NB4 (cell line): ENCODE results near the gene PPIB.

ENCODE experiments used
- DNase-seq: peaks from one replicate; pipeline ENCODE4 v3.0.0; 2010; ENCODE audit warnings: low read depth
- H3K4me3 ChIP-seq: one replicate; pipeline ENCODE4 v1.5.1; 2011; ENCODE audit warnings: mild to moderate bottlenecking, low read depth, low read length, moderate library complexity
- MYC ChIP-seq: IDR thresholded peaks from 2 replicates; pipeline ENCODE4 v1.6.1; 2011; ENCODE audit warnings: low read depth, low read length
- POLR2A ChIP-seq: IDR thresholded peaks from 2 replicates; pipeline ENCODE4 v1.6.1; 2011; ENCODE audit warnings: mild to moderate bottlenecking; ENCODE audit not compliant: insufficient read length; ENCODE audit errors: extremely low read depth
- TF ChIP-seq, protein P1 (sequence below): IDR thresholded peaks from one replicate; pipeline ENCODE4 v1.5.1; 2012; ENCODE audit warnings: low read depth, low read length
- TF ChIP-seq, protein P2 (sequence below): IDR thresholded peaks from 2 replicates; pipeline ENCODE4 v1.6.1; 2011; ENCODE audit warnings: low read depth, low read length

Gene PPIB

DNA sequence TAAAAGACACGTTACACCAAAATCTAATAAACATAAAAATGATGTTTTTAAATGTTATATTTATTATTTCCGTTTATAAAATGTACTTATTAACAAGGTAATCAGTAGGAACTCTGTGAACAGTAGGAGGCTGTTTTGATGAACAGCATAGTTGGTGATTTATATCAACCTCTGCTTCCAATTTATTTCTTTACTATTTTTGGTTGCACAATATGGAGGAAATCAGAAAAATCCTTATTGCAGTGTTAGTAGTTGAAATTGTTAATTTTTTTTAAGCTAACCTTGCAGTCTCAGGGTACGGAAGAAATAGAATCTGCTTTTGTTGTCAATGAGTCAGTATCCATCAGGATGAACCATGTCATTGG is 16.3 kb downstream of the PPIB start:
- DNase-seq = no peak
- TF ChIP-seq, protein P1, sequence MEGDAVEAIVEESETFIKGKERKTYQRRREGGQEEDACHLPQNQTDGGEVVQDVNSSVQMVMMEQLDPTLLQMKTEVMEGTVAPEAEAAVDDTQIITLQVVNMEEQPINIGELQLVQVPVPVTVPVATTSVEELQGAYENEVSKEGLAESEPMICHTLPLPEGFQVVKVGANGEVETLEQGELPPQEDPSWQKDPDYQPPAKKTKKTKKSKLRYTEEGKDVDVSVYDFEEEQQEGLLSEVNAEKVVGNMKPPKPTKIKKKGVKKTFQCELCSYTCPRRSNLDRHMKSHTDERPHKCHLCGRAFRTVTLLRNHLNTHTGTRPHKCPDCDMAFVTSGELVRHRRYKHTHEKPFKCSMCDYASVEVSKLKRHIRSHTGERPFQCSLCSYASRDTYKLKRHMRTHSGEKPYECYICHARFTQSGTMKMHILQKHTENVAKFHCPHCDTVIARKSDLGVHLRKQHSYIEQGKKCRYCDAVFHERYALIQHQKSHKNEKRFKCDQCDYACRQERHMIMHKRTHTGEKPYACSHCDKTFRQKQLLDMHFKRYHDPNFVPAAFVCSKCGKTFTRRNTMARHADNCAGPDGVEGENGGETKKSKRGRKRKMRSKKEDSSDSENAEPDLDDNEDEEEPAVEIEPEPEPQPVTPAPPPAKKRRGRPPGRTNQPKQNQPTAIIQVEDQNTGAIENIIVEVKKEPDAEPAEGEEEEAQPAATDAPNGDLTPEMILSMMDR = no peak
- TF ChIP-seq, protein P2, sequence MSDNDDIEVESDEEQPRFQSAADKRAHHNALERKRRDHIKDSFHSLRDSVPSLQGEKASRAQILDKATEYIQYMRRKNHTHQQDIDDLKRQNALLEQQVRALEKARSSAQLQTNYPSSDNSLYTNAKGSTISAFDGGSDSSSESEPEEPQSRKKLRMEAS = no peak
- TF ChIP-seq MYC (no peak), POLR2A (no peak)
- H3K4me3 ChIP-seq = no peak overlapping the region

DNA sequence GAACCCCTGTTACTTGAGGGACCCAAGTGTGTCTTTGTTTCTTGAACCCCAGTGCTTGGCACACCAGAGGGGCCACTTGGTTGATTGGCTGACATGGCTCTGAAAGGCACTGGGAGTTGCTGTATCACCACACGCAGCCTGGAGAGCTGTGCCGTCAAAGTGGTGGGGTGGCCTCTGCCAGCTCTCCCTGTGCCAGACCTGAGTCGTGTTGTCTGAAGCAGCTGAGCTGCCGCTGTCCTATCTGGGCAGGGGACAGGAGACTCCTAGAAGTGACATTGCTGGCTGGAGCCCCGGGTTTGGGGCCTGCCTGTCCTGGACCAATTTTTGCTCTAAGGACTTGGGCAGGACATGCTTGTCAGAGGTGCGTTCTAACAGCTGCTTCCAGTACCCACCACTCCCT is 16.8 kb downstream of the PPIB start:
- no peak for DNase-seq
- H3K4me3 ChIP-seq = no peak overlapping the region
- TF ChIP-seq POLR2A (no peak), MYC (no peak)
- TF ChIP-seq, protein P1 = no peak
- TF ChIP-seq, protein P2 = no peak

DNA sequence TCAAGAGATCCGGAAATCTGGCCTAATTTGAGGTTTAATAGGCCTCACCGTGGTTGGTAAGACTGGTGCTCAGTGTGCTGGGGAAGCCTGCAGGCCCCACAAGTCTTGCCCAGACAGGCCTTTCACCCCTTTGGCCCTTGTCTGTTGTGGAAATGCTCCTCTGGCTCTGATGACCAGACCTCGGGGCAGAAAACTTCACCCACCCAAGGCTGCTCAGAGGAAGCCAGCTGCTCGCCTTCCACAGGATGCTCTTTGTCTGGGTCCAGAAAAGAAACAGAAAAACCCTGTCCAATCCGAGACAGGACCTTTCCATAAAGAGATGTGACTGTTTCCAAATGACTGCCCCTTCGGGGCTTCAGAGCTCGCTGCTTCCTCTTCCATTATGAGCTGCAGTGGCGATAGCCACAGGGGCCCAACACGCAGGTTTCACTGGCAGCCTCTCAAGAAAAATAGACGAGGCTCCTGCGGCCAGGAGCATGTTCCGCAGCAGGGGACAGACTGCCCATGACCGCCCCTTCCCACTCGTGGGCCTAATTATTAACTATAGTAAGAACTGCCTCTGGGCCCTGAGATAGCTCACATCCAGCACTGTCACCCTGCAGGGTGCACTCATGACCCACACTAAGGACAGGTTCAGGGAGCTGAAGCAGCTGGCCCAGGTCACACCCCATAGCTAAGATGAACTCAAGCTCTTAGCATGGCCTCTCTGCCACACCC is 18.1 kb downstream of the PPIB start:
- no peak for DNase-seq
- no peak overlapping the region for H3K4me3 ChIP-seq
- TF ChIP-seq, protein P1 = no peak
- no peak for TF ChIP-seq MYC
- TF ChIP-seq, protein P2 = no peak
- TF ChIP-seq POLR2A = no peak

DNA sequence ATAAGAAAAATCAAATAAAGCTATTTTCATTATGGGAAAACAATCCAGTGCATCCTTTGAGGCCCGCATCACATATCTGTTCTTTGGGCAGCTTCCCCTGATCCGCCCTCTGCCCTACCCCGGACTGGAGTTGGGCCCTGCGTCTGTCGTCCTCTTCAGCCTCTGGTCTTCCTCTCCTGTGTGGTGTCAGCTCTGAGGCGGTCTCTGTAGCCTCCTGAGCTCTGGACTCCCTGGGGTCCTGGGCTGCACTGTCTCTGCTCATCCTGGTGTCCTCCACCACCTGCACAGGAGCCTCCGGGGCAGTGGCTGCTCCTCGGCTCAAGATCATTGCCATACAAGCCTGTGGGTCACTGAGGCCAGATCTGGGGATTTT is 18.6 kb downstream of the PPIB start:
- H3K4me3 ChIP-seq = no peak overlapping the region
- TF ChIP-seq, protein P1 = no peak
- TF ChIP-seq POLR2A (no peak), MYC (no peak)
- TF ChIP-seq, protein P2 = no peak
- no peak for DNase-seq

DNA sequence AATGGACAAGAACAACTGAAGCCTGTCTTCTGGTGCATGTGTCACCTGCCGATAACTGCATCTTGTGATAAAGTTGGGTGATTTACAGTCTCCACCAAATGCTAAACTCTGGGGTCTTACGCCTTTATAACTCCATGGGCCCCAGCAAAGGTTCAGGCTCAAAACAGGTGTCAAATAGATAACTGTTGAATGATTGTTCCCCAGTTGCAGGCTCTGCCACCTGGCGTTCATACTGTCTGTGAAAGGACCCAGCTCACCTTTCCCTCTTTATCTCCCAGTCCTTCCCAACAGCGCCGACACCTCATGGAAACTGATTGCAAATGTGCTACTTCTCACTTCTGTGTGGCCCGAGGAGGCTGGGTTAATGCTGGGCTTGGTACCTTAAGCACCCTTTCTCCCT is 19.5 kb downstream of the PPIB start:
- TF ChIP-seq, protein P2 = no peak
- TF ChIP-seq, protein P1 = no peak
- no peak for TF ChIP-seq POLR2A
- TF ChIP-seq MYC = no peak
- H3K4me3 ChIP-seq = no peak overlapping the region
- no peak for DNase-seq

DNA sequence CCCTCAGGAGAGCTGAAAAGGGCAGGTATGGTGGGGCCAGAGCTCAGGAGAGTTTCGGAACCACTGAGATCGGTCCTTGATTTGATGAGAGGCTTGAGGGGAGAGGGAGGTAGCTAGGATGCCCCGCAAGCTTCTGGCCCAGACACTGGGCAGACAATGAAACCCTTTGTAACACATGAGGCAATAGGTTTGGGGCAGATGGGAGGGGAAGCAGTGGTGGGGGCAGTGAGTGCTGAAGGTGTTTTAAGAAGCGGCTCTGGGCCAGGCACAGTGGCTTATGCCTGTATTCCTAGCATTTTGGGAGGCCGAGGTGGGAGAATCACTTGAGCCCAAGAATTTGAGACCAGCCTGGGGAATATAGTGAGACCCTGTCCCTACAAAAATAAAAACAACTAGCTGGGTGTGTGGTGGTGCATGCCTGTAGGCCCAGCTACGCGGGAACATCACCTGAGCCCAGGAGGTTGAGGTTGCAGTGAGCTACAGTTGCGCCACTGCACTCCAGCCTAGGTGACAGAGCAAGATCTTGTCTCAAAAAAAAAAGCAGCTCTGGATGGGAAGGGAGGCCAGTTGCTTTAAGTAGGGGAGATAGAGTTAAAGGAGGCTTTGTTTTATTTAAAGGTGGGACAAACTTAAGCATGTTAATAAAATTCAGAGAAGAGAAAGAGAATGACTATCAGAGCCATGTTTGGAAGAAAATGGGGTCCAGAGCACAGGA is 20.9 kb downstream of the PPIB start:
- no peak overlapping the region for H3K4me3 ChIP-seq
- no peak for DNase-seq
- TF ChIP-seq, protein P1 = no peak
- no peak for TF ChIP-seq POLR2A
- TF ChIP-seq, protein P2 = no peak
- TF ChIP-seq MYC = no peak
